Psoas muscle (tissue), 8 donors: ENCODE results near the gene LPP. TPM values are rescaled to one million over a fixed set of nuclear protein-coding genes. Genes with fewer than 3 reads are reported as not detected.

ENCODE experiments used
- ATAC-seq, 4 donors: fragments of 200-7000 bp; cut with Tn5 transposase; one replicate each; pipeline ENCODE4 v1.9.1; 2020; ENCODE audit warnings: moderate library complexity in 3 of 4, mild to moderate bottlenecking in 2 of 4
- DNase-seq, 2 donors: peaks; one replicate each; pipeline ENCODE4 v3.0.0-alpha.2; 2020
- H3K27ac ChIP-seq: fragments of 200-600 bp; one replicate; pipeline ENCODE4 v1.8.0; 2022
- H3K27me3 ChIP-seq, 3 donors: fragments of 200-600 bp in 1 of 3; one replicate each; pipeline versions ENCODE4 v1.6.1 to v1.8.0; 2013 to 2022; ENCODE audit warnings: low read length in 2 of 3, mild to moderate bottlenecking in 2 of 3, moderate library complexity in 1 of 3; ENCODE audit not compliant: insufficient read depth in 3 of 3
- H3K36me3 ChIP-seq, 2 donors: fragments of 200-600 bp in 1 of 2; one replicate each; pipeline versions ENCODE4 v1.6.1 to v1.8.0; 2013 to 2022; ENCODE audit warnings: low read depth in 1 of 2, mild to moderate bottlenecking in 1 of 2, moderate library complexity in 1 of 2; ENCODE audit not compliant: insufficient read depth in 1 of 2
- H3K4me1 ChIP-seq: fragments of 200-600 bp; one replicate; pipeline ENCODE4 v1.8.0; 2022
- H3K4me3 ChIP-seq: fragments of 200-600 bp; one replicate; pipeline ENCODE4 v1.8.0; 2022; ENCODE audit warnings: mild to moderate bottlenecking
- H3K9me3 ChIP-seq: fragments of 200-600 bp; one replicate; pipeline ENCODE4 v1.8.0; 2022
- WGBS, 3 donors: extraction: QIAGEN DNeasy Blood & Tissue Kit; methylation state at CpG; one replicate each; pipeline versions ENCODE4 v1.1.6 to v1.1.7; 2013; 5-methylcytosine and 5-hydroxymethylcytosine counted together
- intact Hi-C, 2 donors: fragments of 100-400 bp; cut with DNase I; formaldehyde crosslinking; loops; one replicate each; pipeline versions ENCODE4 v1.11.0 to v1.14.2; 2022
- polyA plus RNA-seq, 3 donors: library from polyadenylated mRNA; stranded (reverse); fragments of 200-250 nt; gene quantifications; one replicate each; pipeline ENCODE4 v1.2.3, GENCODE V29; 2013
- total RNA-seq, 4 donors: library from RNA; stranded (reverse); fragmentation: NEBNext Ultra II Directional in 2 of 4; extraction: Animal tissue kit (Norgen Biotek cat#: 25700) in 2 of 4; gene quantifications; one replicate each; pipeline versions ENCODE4 v1.2.1 to v1.2.4, GENCODE V29; 2021 to 2023
- TF ChIP-seq, protein P1 (sequence below): fragments of 200-600 bp; IDR thresholded peaks from one replicate; pipeline ENCODE4 v1.8.0; 2022; ENCODE audit warnings: antibody characterized with exemption
- donor health status: healthy with polysubstance abuse.
- donor health status: DM: no; HTN: no; CAD: no; lungs with moderate emphysema.
- donor health status: Bipolar disorder and iron deficiency.
- donor health status: healthy.
- donor health status: DM: yes; HTN: yes; CAD: no.
- donor health status: DM: no; HTN: no; CAD: no.
- donor health status: DM: no; HTN: no; CAD: no.
- donor health status: DM: yes; HTN: yes; CAD: no.

The LPP gene
- total and polyA plus RNA-seq, 7 donors, result 2.6 to 80.3 (median 42.8) TPM

DNA sequence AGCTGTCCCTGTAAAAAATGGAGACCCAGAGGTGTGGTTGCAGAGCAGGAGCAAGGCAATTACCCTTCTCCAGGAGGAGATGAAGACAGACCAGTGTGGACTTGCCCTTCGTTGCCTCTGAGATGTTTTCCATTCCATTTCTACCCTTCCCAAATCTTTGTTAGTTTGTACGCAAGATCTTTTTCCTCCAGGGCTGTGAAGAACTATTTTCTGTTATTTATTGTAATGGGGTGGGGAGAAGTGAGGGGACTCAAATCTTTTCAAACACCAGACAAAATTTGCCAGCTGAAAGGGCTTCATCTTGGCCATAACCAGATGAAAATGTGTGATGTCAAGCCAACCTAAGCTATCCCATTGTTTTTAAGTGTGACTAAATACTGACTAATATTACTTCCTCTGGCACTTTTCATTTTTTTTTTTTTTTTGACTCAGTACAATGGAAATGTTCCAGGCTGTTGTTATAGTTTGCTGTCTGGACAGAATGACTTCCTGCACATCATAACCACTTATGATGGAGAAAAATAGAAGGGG lies 746.5 kb downstream of the LPP start:
- Histone ChIP-seq H3K27ac (no peak overlapping the region), H3K27me3 (no peaks in the 10 kb centered on the region), H3K9me3 (peaks cover 5% of the 10 kb centered on the region), H3K4me3 (no peak overlapping the region), H3K4me1 (no peaks in the 10 kb centered on the region), H3K36me3 (no peaks in the 10 kb centered on the region)
- TF ChIP-seq, protein P1, sequence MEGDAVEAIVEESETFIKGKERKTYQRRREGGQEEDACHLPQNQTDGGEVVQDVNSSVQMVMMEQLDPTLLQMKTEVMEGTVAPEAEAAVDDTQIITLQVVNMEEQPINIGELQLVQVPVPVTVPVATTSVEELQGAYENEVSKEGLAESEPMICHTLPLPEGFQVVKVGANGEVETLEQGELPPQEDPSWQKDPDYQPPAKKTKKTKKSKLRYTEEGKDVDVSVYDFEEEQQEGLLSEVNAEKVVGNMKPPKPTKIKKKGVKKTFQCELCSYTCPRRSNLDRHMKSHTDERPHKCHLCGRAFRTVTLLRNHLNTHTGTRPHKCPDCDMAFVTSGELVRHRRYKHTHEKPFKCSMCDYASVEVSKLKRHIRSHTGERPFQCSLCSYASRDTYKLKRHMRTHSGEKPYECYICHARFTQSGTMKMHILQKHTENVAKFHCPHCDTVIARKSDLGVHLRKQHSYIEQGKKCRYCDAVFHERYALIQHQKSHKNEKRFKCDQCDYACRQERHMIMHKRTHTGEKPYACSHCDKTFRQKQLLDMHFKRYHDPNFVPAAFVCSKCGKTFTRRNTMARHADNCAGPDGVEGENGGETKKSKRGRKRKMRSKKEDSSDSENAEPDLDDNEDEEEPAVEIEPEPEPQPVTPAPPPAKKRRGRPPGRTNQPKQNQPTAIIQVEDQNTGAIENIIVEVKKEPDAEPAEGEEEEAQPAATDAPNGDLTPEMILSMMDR, result no peak
- WGBS, 3 donors, result 51 to 64% (median 58%) methylated on average over 2 of the region's 2 CpGs
- ATAC-seq (peak; percentile 42 to 78 (median 58)), DNase-seq (no peak)
- intact Hi-C loops, result no loop called here

- no peak overlapping the region for H3K27ac ChIP-seq
- no peaks in the 10 kb centered on the region for H3K4me1 ChIP-seq
- intact Hi-C loops, result no loop called here
- H3K27me3 ChIP-seq, result no peaks in the 10 kb centered on the region
- no peaks in the 10 kb centered on the region for H3K36me3 ChIP-seq
- TF ChIP-seq, protein P1, result no peak
- 18 to 39% (median 29%) methylated on average over 6 of the region's 6 CpGs for WGBS, 3 donors
- peaks cover 5% of the 10 kb centered on the region for H3K9me3 ChIP-seq
- ATAC-seq, result peak in 3 of 4 donors; percentile 22 to 53 (median 37)
- no peak for DNase-seq
- no peak overlapping the region for H3K4me3 ChIP-seq
These were observed 747.2 kb downstream of the LPP start for GRCh38 chr3:188901126-188901525.

GRCh38 chr3:188901671-188902287 lies 747.8 kb downstream of the LPP start:
- no peak overlapping the region for H3K27ac ChIP-seq
- TF ChIP-seq, protein P1, result no peak
- H3K27me3 ChIP-seq, result no peaks in the 10 kb centered on the region
- no peak for ATAC-seq
- H3K4me3 ChIP-seq, result no peak overlapping the region
- peaks cover 5% of the 10 kb centered on the region for H3K9me3 ChIP-seq
- 87 to 93% (median 89%) methylated on average over 4 of the region's 4 CpGs for WGBS, 3 donors
- DNase-seq, result no peak
- no peaks in the 10 kb centered on the region for H3K4me1 ChIP-seq
- no peaks in the 10 kb centered on the region for H3K36me3 ChIP-seq
- intact Hi-C loops, result no loop called here

DNA sequence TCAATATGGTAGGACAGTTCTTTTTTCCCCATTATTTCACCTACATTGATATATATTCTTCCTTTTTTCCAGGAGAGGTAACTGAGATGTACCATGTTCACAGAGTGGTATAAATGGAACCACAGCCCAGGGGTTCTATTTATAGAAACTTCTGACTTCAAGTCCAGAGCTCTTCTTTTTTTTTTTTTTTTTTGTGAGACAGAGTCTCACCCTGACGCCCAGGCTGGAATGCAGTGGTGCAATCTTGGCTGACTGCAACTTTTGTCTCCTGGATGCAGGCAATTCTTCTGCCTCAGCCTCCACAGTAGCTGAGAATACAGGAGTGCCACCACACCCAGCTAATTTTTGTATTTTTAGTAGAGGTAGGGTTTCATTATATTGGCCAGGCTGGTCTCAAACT lies 750.7 kb downstream of the LPP start:
- DNase-seq (no peak), ATAC-seq (peak in 2 of 4 donors; percentile 56 to 64)
- Histone ChIP-seq H3K4me3 (no peak overlapping the region), H3K9me3 (peaks cover 5% of the 10 kb centered on the region), H3K27me3 (no peaks in the 10 kb centered on the region), H3K27ac (no peak overlapping the region), H3K36me3 (no peaks in the 10 kb centered on the region), H3K4me1 (no peaks in the 10 kb centered on the region)
- TF ChIP-seq, protein P1, result no peak
- 12 to 29% (median 23%) methylated on average over 1 of the region's 1 CpG for WGBS, 3 donors
- intact Hi-C loops, result no loop called here

GRCh38 chr3:188905547-188905946 lies 751.6 kb downstream of the LPP start:
- Histone ChIP-seq H3K27ac (no peak overlapping the region), H3K27me3 (no peaks in the 10 kb centered on the region), H3K4me1 (no peaks in the 10 kb centered on the region), H3K36me3 (no peaks in the 10 kb centered on the region), H3K9me3 (peaks cover 5% of the 10 kb centered on the region), H3K4me3 (no peak overlapping the region)
- ATAC-seq (no peak), DNase-seq (no peak)
- WGBS, 3 donors, result 96 to 97% (median 97%) methylated on average over 2 of the region's 2 CpGs
- intact Hi-C loops, result no loop called here
- TF ChIP-seq, protein P1, result no peak
